GM12878 (cell line): Measurements from ENCODE around the gene SNRNP25.
"Not testable (repeated sequence)": the region's sequence is repeated elsewhere in the genome, so short reads cannot be mapped to it uniquely, and the experiment has no call there.

Source experiments
- FOXM1 ChIP-seq: IDR thresholded peaks from 2 replicates; pipeline ENCODE4 v1.6.1; 2012; ENCODE audit warnings: low read depth, mild to moderate bottlenecking, inconsistent platforms, low read length, moderate library complexity
- JUNB ChIP-seq: IDR thresholded peaks from 2 replicates; pipeline ENCODE4 v1.6.1; 2016; ENCODE audit warnings: antibody characterized with exemption, mild to moderate bottlenecking
- NFYA ChIP-seq: IDR thresholded peaks from 2 replicates; pipeline ENCODE4 v1.6.1; 2011; ENCODE audit warnings: low read depth, mild to moderate bottlenecking, low read length, improper control_type of control experiment, borderline replicate concordance
- TF ChIP-seq, protein P1 (sequence below): fragments of 450-650 bp; formaldehyde crosslinking; IDR thresholded peaks from 2 replicates; pipeline ENCODE4 v1.4.0; 2020; ENCODE audit warnings: mild to moderate bottlenecking, moderate library complexity
- TF ChIP-seq, protein P2 (sequence below), 3 experiments: IDR thresholded peaks in 2 of 3; conservative IDR thresholded peaks in 1 of 3; 2 replicates each; pipeline ENCODE4 v1.5.1; 2011; ENCODE audit warnings: low read depth in 3 of 3, low read length in 3 of 3, mild to moderate bottlenecking in 3 of 3, control low read depth in 2 of 3, moderate library complexity in 2 of 3, inconsistent platforms in 1 of 3, mixed read lengths in 1 of 3; ENCODE audit not compliant: control insufficient read depth in 2 of 3, insufficient read depth in 1 of 3; ENCODE audit errors: extremely low read depth in 1 of 3
- TF ChIP-seq, protein P3 (sequence below): fragments of 450-650 bp; IDR thresholded peaks from 2 replicates; pipeline ENCODE4 v1.6.1; 2017; ENCODE audit warnings: mild to moderate bottlenecking, moderate library complexity

DNA sequence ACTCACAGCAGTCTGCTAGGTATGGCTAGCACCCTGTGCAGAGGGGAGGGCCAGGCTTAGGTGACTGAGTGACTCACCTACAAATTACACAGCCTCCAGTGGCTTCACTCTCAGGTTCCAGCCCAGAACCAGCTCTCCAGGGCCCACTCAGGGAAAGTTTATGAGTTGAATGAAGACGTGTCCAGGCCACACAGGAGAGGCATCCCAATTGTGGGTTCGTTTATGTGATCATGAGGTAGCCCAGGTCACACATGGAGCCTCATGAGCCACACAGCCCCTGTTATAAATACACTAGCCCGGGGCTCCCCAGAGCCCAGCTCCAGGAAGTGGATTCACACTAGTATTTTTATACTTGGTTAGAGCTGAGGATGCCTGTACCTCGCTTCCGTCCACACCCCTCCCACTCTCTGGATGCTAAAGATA, 27.7 kb upstream of the SNRNP25 start:
- TF ChIP-seq NFYA, JUNB, FOXM1: not testable (repeated sequence)
- TF ChIP-seq, protein P1, sequence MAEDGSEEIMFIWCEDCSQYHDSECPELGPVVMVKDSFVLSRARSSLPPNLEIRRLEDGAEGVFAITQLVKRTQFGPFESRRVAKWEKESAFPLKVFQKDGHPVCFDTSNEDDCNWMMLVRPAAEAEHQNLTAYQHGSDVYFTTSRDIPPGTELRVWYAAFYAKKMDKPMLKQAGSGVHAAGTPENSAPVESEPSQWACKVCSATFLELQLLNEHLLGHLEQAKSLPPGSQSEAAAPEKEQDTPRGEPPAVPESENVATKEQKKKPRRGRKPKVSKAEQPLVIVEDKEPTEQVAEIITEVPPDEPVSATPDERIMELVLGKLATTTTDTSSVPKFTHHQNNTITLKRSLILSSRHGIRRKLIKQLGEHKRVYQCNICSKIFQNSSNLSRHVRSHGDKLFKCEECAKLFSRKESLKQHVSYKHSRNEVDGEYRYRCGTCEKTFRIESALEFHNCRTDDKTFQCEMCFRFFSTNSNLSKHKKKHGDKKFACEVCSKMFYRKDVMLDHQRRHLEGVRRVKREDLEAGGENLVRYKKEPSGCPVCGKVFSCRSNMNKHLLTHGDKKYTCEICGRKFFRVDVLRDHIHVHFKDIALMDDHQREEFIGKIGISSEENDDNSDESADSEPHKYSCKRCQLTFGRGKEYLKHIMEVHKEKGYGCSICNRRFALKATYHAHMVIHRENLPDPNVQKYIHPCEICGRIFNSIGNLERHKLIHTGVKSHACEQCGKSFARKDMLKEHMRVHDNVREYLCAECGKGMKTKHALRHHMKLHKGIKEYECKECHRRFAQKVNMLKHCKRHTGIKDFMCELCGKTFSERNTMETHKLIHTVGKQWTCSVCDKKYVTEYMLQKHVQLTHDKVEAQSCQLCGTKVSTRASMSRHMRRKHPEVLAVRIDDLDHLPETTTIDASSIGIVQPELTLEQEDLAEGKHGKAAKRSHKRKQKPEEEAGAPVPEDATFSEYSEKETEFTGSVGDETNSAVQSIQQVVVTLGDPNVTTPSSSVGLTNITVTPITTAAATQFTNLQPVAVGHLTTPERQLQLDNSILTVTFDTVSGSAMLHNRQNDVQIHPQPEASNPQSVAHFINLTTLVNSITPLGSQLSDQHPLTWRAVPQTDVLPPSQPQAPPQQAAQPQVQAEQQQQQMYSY: not testable (repeated sequence)
- TF ChIP-seq, protein P2, sequence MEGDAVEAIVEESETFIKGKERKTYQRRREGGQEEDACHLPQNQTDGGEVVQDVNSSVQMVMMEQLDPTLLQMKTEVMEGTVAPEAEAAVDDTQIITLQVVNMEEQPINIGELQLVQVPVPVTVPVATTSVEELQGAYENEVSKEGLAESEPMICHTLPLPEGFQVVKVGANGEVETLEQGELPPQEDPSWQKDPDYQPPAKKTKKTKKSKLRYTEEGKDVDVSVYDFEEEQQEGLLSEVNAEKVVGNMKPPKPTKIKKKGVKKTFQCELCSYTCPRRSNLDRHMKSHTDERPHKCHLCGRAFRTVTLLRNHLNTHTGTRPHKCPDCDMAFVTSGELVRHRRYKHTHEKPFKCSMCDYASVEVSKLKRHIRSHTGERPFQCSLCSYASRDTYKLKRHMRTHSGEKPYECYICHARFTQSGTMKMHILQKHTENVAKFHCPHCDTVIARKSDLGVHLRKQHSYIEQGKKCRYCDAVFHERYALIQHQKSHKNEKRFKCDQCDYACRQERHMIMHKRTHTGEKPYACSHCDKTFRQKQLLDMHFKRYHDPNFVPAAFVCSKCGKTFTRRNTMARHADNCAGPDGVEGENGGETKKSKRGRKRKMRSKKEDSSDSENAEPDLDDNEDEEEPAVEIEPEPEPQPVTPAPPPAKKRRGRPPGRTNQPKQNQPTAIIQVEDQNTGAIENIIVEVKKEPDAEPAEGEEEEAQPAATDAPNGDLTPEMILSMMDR (IDR thresholded peaks at IDR 0.05 in 2 of 3, conservative IDR thresholded peaks at IDR 0.05 in 1 of 3; ENCODE audit: control insufficient read depth in 2 of 3, extremely low read depth in 1 of 3, insufficient read depth in 1 of 3, low read depth in 3 of 3, low read length in 3 of 3): not testable (repeated sequence)
- TF ChIP-seq, protein P3, sequence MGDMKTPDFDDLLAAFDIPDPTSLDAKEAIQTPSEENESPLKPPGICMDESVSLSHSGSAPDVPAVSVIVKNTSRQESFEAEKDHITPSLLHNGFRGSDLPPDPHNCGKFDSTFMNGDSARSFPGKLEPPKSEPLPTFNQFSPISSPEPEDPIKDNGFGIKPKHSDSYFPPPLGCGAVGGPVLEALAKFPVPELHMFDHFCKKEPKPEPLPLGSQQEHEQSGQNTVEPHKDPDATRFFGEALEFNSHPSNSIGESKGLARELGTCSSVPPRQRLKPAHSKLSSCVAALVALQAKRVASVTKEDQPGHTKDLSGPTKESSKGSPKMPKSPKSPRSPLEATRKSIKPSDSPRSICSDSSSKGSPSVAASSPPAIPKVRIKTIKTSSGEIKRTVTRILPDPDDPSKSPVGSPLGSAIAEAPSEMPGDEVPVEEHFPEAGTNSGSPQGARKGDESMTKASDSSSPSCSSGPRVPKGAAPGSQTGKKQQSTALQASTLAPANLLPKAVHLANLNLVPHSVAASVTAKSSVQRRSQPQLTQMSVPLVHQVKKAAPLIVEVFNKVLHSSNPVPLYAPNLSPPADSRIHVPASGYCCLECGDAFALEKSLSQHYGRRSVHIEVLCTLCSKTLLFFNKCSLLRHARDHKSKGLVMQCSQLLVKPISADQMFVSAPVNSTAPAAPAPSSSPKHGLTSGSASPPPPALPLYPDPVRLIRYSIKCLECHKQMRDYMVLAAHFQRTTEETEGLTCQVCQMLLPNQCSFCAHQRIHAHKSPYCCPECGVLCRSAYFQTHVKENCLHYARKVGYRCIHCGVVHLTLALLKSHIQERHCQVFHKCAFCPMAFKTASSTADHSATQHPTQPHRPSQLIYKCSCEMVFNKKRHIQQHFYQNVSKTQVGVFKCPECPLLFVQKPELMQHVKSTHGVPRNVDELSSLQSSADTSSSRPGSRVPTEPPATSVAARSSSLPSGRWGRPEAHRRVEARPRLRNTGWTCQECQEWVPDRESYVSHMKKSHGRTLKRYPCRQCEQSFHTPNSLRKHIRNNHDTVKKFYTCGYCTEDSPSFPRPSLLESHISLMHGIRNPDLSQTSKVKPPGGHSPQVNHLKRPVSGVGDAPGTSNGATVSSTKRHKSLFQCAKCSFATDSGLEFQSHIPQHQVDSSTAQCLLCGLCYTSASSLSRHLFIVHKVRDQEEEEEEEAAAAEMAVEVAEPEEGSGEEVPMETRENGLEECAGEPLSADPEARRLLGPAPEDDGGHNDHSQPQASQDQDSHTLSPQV: not testable (repeated sequence)
